HL-60 (cell line): ENCODE data around the gene SCUBE2.

Experiments used
- DNase-seq, 2 experiments: peaks; one replicate each; pipeline ENCODE4 v3.0.0-alpha.2; 2010 to 2020; ENCODE audit warnings: low read depth in 1 of 2, low spot score in 1 of 2
- H3K27ac ChIP-seq: fragments of 250-450 bp; sonication (Bioruptor Pico); replicated peaks from 2 replicates; pipeline ENCODE4 v1.5.1; 2020; ENCODE audit warnings: mild to moderate bottlenecking, moderate library complexity
- H3K27me3 ChIP-seq: fragments of 250-450 bp; sonication (Bioruptor Pico); 2 replicates; pipeline ENCODE4 v1.5.1; 2021; ENCODE audit warnings: mild to moderate bottlenecking, moderate library complexity; ENCODE audit not compliant: insufficient read depth, poor library complexity, severe bottlenecking
- H3K4me3 ChIP-seq: replicated peaks from 2 replicates; pipeline ENCODE4 v1.5.1; 2011; ENCODE audit warnings: mild to moderate bottlenecking, control low read depth, low read length; ENCODE audit not compliant: insufficient read depth
- GABPA ChIP-seq: IDR thresholded peaks from 2 replicates; pipeline ENCODE4 v1.6.1; 2012; ENCODE audit warnings: low read depth
- POLR2AphosphoS5 ChIP-seq: IDR thresholded peaks from 2 replicates; pipeline ENCODE4 v1.6.1; 2012; ENCODE audit warnings: low read depth
- SPI1 ChIP-seq: IDR thresholded peaks from 2 replicates; pipeline ENCODE4 v1.6.1; 2012; ENCODE audit warnings: low read depth, mild to moderate bottlenecking, borderline replicate concordance
- TF ChIP-seq, protein P1 (sequence below): IDR thresholded peaks from 2 replicates; pipeline ENCODE4 v1.6.1; 2012; ENCODE audit warnings: low read depth; ENCODE audit not compliant: insufficient replicate concordance
- TF ChIP-seq, protein P2 (sequence below): IDR thresholded peaks from one replicate; pipeline ENCODE4 v1.5.1; 2011; ENCODE audit warnings: low read length, control low read depth, inconsistent platforms; ENCODE audit not compliant: insufficient read depth

SCUBE2 gene

DNA sequence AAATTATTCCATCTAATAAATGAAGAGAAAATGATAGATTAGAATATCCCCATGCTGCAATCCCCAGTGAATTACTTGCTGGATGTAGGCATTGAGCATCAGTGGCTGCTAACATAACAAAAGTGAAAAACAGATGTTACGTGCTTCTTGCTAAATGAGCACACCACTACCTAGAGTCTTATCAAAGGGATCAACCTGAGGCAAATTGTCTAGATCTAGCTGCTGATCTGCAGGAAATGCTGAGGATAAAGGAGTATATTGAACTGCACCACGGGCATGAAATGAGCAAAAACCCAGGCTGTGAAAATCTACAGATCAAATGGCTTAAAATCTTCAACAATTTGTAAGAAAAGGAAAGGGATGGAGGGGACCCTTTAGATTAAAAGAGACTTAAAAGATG, 45.3 kb upstream of the SCUBE2 start:
- no peak overlapping the region for H3K4me3 ChIP-seq
- H3K27me3 ChIP-seq, result no peaks in the 10 kb centered on the region
- DNase-seq, result no peak
- no peak overlapping the region for H3K27ac ChIP-seq
- TF ChIP-seq SPI1, result no peak
- TF ChIP-seq, protein P1, sequence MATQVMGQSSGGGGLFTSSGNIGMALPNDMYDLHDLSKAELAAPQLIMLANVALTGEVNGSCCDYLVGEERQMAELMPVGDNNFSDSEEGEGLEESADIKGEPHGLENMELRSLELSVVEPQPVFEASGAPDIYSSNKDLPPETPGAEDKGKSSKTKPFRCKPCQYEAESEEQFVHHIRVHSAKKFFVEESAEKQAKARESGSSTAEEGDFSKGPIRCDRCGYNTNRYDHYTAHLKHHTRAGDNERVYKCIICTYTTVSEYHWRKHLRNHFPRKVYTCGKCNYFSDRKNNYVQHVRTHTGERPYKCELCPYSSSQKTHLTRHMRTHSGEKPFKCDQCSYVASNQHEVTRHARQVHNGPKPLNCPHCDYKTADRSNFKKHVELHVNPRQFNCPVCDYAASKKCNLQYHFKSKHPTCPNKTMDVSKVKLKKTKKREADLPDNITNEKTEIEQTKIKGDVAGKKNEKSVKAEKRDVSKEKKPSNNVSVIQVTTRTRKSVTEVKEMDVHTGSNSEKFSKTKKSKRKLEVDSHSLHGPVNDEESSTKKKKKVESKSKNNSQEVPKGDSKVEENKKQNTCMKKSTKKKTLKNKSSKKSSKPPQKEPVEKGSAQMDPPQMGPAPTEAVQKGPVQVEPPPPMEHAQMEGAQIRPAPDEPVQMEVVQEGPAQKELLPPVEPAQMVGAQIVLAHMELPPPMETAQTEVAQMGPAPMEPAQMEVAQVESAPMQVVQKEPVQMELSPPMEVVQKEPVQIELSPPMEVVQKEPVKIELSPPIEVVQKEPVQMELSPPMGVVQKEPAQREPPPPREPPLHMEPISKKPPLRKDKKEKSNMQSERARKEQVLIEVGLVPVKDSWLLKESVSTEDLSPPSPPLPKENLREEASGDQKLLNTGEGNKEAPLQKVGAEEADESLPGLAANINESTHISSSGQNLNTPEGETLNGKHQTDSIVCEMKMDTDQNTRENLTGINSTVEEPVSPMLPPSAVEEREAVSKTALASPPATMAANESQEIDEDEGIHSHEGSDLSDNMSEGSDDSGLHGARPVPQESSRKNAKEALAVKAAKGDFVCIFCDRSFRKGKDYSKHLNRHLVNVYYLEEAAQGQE, result no peak
- TF ChIP-seq POLR2AphosphoS5, result no peak
- no peak for TF ChIP-seq GABPA
- TF ChIP-seq, protein P2, sequence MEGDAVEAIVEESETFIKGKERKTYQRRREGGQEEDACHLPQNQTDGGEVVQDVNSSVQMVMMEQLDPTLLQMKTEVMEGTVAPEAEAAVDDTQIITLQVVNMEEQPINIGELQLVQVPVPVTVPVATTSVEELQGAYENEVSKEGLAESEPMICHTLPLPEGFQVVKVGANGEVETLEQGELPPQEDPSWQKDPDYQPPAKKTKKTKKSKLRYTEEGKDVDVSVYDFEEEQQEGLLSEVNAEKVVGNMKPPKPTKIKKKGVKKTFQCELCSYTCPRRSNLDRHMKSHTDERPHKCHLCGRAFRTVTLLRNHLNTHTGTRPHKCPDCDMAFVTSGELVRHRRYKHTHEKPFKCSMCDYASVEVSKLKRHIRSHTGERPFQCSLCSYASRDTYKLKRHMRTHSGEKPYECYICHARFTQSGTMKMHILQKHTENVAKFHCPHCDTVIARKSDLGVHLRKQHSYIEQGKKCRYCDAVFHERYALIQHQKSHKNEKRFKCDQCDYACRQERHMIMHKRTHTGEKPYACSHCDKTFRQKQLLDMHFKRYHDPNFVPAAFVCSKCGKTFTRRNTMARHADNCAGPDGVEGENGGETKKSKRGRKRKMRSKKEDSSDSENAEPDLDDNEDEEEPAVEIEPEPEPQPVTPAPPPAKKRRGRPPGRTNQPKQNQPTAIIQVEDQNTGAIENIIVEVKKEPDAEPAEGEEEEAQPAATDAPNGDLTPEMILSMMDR, result no peak

DNA sequence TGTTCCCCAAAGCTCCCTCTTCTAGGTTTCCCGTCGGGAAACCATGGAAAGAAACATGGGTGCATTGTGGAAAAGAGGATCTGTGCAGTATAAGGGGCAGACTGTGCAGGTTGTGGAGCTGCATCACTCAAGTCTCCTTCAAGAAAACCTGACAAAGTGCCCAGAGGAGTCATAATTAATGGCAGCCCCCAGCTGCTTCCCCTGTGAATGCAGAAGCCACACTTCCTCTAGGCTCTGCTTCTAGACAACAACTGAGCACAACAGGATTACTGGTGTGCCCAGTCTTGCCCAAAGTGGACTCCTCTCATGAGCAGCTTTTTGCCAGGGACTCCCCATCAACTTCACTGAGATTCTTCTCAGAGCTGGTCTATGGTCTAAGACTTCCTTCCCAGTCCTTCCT, 42.6 kb upstream of the SCUBE2 start:
- H3K27me3 ChIP-seq, result no peaks in the 10 kb centered on the region
- DNase-seq, result no peak
- H3K27ac ChIP-seq, result no peak overlapping the region
- H3K4me3 ChIP-seq, result no peak overlapping the region
- TF ChIP-seq POLR2AphosphoS5 (no peak), GABPA (no peak), SPI1 (no peak)
- TF ChIP-seq, protein P1, result no peak
- TF ChIP-seq, protein P2, result no peak

DNA sequence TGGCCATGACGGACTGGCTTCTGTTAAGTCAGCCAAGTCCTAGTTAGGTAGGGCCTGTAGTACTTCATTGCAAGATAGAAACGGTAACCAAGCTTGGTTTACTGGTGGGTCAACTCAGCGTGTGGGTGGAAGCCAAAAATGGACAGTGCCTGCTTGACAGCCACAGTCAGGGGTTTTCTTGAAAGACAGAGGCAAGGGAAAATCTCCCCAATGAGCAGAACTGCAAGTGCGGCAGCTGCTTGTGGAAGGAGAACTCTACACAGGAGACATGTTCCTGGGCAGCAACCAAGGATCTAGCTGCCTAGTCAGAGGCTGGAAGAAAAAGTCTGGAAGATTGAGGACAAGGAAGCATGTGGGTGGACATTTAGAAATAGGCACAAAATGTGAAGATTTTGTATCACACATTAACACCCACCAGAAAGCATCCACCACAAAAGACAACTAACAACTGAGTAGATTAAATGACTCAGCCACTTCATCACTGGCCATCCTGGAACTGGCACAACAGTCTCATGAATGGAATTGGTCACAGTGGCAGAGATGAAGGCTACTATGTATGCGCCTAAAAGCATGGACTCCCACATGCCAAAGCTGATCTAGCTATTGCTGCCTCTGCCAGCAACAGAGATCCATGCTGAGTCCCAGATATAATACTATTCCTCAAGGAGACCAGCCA, 40.9 kb upstream of the SCUBE2 start:
- no peak overlapping the region for H3K4me3 ChIP-seq
- TF ChIP-seq, protein P2, result no peak
- TF ChIP-seq, protein P1, result no peak
- no peak for TF ChIP-seq POLR2AphosphoS5
- TF ChIP-seq GABPA, result no peak
- no peak for TF ChIP-seq SPI1
- no peaks in the 10 kb centered on the region for H3K27me3 ChIP-seq
- no peak for DNase-seq
- H3K27ac ChIP-seq, result no peak overlapping the region
